Muscle layer of duodenum (tissue), 2 donors: Measurements from ENCODE around the gene SLC26A4.

Experiments used
- H3K27ac ChIP-seq: one replicate; pipeline ENCODE4 v1.7.0; 2013; ENCODE audit warnings: mild to moderate bottlenecking, low read length
- H3K27me3 ChIP-seq: one replicate; pipeline ENCODE4 v1.7.0; 2013; ENCODE audit warnings: low read depth, mild to moderate bottlenecking, control low read depth, low read length
- H3K36me3 ChIP-seq, 2 donors: one replicate each; pipeline ENCODE4 v1.7.0; 2013; ENCODE audit warnings: low read length in 2 of 2, control low read depth in 1 of 2, mild to moderate bottlenecking in 1 of 2; ENCODE audit not compliant: insufficient read depth in 2 of 2, control insufficient read depth in 1 of 2
- H3K4me1 ChIP-seq, 2 donors: one replicate each; pipeline ENCODE4 v1.7.0; 2013; ENCODE audit warnings: low read length in 2 of 2, mild to moderate bottlenecking in 2 of 2, control low read depth in 1 of 2, moderate library complexity in 1 of 2; ENCODE audit not compliant: insufficient read depth in 2 of 2, control insufficient read depth in 1 of 2
- H3K4me3 ChIP-seq, 2 donors: one replicate each; pipeline ENCODE4 v1.7.0; 2013; ENCODE audit warnings: low read length in 2 of 2, low read depth in 1 of 2, mild to moderate bottlenecking in 1 of 2
- H3K9me3 ChIP-seq, 2 donors: one replicate each; pipeline ENCODE4 v1.7.0; 2013; ENCODE audit warnings: low read length in 2 of 2, control low read depth in 1 of 2, mild to moderate bottlenecking in 1 of 2; ENCODE audit not compliant: control insufficient read depth in 1 of 2
- donor health status: healthy.

Gene SLC26A4

GRCh38 chr7:107751113-107751512 is 90.5 kb downstream of the SLC26A4 start:
- Histone ChIP-seq H3K36me3 (peaks cover 16 to 36% of the 10 kb centered on the region in 2 donors), H3K4me3 (no peak overlapping the region), H3K4me1 (peaks cover 0 to 19% of the 10 kb centered on the region in 2 donors), H3K27me3 (no peaks in the 10 kb centered on the region), H3K9me3 (no peaks in the 10 kb centered on the region), H3K27ac (no peak overlapping the region)

DNA sequence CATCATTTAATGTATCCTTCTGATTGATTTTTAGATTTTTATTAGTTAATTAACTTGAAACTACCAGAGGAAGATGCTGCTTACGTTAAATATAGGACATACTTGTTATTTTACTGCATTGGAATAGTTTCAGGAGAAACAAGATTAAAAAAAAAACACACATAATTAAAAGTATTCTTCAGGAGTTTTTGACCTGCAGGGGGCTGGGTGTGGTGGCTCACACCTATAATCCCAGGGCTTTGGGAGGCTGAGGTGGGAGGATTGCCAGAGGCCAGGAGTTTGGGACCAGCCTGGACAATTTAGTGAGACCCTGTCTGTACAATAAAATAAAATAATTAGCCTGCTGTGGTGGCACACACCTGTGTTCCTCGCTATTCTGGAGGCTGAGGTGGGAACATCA is 94.0 kb downstream of the SLC26A4 start:
- H3K27me3 ChIP-seq = no peaks in the 10 kb centered on the region
- H3K36me3 ChIP-seq = peaks cover 37 to 58% of the 10 kb centered on the region in 2 donors
- H3K4me3 ChIP-seq = no peak overlapping the region

GRCh38 chr7:107758667-107759066 is 98.0 kb downstream of the SLC26A4 start:
- Histone ChIP-seq H3K27ac (no peak overlapping the region), H3K36me3 (peaks cover 35 to 39% of the 10 kb centered on the region in 2 donors), H3K9me3 (no peaks in the 10 kb centered on the region), H3K4me3 (no peak overlapping the region), H3K27me3 (no peaks in the 10 kb centered on the region), H3K4me1 (no peaks in the 10 kb centered on the region)

More for the DNA sequence above, 94.0 kb downstream of the SLC26A4 start:
- no peak overlapping the region for H3K27ac ChIP-seq
- no peaks in the 10 kb centered on the region for H3K4me1 ChIP-seq
- H3K9me3 ChIP-seq = no peaks in the 10 kb centered on the region

GRCh38 chr7:107767391-107767790 is 106.8 kb downstream of the SLC26A4 start:
- Histone ChIP-seq H3K4me3 (no peak overlapping the region), H3K9me3 (no peaks in the 10 kb centered on the region), H3K36me3 (no peaks in the 10 kb centered on the region), H3K4me1 (no peaks in the 10 kb centered on the region), H3K27me3 (no peaks in the 10 kb centered on the region), H3K27ac (no peak overlapping the region)
